Renal cortex interstitium (tissue), 11 donors: ENCODE data around the gene PPP2R5B. TPM values are rescaled to one million over a fixed set of nuclear protein-coding genes. Genes with fewer than 3 reads are reported as not detected.
A peak's percentile ranks its signal among the peaks of the same experiment; 100 is the strongest.

Experiments used
- DNase-seq, 11 donors: peaks; one replicate each; pipeline ENCODE4 v3.0.0-alpha.2; 2013; ENCODE audit warnings: low read depth in 9 of 11, low spot score in 4 of 11; ENCODE audit errors: extremely low read depth in 1 of 11
- polyA plus RNA-seq, 3 donors: library from polyadenylated mRNA; unstranded; fragments of 120-200 nt; gene quantifications; one replicate each; pipeline ENCODE4 v1.2.1, GENCODE V29; 2013; ENCODE audit not compliant: insufficient read length in 3 of 3

Gene PPP2R5B
- polyA plus RNA-seq, 3 donors: 15.2 to 18.4 (median 16.1) TPM

DNA sequence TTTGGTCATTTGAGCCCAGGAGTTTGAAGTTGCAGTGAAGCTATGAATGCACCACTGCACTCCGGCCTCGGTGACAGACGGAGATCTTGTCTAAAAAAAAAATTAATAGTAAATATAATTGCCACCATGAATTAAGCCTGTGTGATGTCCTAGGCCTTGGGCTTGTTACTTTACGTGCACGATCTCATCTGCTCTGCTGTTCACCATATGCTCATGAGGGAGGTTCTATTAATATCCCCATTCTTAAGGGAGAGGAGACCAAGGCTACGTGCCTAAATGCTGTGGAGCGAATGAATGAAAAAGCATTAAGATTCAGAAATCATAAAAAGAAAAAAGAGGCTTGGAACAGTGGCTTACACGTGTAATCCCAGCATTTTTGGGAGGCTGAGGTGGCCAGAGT lies 4.9 kb upstream of the PPP2R5B start:
- DNase-seq: no peak

DNA sequence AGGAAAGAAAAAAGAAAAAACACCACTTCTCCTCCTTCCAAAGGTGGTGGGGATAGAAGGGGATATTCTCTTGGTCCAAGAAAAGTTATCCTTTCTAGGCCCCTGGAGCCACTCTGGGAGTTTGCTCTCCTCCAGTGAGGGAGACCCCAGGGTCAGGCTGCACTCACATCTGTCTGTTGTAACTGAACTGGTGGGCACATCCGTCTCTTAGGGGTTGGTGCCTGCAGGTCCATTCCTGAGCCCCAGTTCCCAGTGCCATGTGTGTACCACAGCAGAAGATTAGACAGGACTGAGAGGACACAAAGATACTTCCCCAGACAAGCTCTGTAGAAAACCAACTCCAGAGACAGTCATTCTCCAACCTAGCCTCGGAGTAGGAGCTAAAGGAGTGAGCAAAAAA lies 4.4 kb upstream of the PPP2R5B start:
- DNase-seq: no peak

DNA sequence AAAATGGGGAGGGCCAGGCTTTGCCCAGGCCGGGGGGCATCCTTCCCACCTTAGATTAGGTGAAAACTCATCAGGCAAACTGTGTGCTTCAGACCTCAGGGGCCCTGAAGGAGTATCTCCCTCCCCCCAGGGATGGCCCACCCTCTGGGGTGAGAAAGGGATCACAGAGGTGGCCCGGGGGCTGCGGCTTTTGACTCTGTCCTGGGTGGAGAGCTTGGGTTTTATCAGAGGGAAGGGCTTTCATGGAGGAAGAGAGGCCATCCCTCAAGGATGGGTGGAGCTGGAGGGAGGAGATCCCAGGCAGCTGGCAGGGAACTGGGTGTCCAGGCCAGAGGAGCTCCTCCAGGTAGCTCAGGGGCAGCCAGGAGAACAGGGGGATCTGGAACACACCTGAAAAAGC lies 3.1 kb upstream of the PPP2R5B start:
- no peak for DNase-seq

DNA sequence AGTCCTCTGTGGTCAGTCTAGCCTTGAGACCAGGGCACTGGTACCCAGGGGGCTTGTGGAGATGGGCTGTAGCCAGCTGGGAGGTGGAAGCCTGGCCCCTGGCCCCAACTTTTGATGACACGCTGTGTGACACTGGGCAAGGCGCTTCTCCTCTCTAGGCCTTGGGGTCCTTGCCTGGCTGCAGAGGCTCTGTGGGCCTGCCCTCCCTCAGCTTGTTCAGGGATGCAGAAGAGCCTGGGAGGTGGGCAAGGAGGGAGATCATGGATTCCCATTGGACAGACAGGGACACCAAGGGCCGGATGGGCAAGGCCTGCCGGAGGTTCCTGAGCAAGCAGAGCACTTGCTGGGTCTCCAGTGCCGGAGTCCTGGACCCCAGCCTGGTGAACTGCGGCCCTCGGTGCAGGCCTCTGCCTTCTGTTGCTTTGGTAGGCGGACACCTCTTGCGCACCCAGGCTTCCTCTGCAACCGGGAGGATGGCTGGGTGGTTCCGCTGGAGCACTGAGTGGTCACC lies 1.3 kb upstream of the PPP2R5B start:
- no peak for DNase-seq

GRCh38 chr11:64924910-64925284 lies 408 bp downstream of the PPP2R5B start:
- DNase-seq: no peak

GRCh38 chr11:64925536-64926436 lies 1.3 kb downstream of the PPP2R5B start:
- DNase-seq: no peak

DNA sequence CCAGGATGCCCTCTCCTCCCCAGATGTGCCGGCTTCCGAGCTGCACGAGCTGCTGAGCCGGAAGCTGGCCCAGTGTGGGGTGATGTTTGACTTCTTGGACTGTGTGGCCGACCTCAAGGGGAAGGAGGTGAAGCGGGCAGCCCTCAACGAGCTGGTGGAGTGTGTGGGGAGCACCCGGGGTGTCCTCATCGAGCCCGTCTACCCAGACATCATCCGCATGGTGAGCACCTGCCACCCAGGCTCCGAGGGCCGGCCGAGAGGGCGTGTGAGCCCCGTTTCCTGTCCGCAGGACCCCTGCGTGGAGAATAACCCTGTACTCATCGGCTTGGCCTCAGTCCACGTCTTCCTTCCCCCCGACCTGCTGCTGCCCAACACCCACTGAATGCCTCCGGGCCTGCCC lies 2.2 kb downstream of the PPP2R5B start:
- no peak for DNase-seq

GRCh38 chr11:64928957-64929356 lies 4.5 kb downstream of the PPP2R5B start:
- DNase-seq: no peak

- DNase-seq: no peak
Observed at GRCh38 chr11:64929625-64930024, 5.1 kb downstream of the PPP2R5B start.

DNA sequence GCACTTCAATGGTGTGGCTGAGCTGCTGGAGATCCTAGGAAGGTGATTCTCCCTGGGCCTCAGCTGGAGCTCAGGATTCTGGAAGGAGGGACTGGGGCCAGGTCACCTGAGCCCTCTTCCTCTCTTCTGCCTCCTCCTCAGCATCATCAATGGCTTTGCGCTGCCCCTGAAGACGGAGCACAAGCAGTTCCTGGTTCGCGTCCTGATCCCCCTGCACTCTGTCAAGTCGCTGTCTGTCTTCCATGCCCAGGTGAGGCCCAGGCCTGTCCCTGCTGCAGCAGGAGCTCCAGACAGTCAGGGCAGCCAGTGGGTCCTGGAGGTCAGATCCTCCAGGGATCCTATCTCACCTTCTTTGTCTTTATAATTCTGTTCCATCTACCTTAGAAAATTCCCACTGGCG lies 5.9 kb downstream of the PPP2R5B start:
- no peak for DNase-seq

DNA sequence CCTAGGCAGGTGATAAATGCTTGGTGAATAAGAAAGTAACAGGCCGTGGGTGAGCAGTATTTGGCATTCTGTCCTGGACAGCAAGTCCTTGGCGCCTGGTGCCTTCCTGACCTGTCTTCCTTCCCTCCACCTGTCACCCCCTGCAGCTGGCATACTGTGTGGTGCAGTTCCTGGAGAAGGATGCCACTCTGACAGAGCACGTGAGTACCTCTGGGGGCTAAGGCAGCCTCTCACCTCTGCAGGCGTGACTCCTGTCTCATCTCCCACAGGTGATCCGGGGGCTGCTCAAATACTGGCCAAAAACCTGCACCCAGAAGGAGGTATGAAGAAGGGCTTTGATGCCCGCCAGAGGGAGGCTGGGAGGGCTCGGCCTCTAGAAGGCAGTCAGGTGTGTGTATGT lies 6.8 kb downstream of the PPP2R5B start:
- DNase-seq: no peak

DNA sequence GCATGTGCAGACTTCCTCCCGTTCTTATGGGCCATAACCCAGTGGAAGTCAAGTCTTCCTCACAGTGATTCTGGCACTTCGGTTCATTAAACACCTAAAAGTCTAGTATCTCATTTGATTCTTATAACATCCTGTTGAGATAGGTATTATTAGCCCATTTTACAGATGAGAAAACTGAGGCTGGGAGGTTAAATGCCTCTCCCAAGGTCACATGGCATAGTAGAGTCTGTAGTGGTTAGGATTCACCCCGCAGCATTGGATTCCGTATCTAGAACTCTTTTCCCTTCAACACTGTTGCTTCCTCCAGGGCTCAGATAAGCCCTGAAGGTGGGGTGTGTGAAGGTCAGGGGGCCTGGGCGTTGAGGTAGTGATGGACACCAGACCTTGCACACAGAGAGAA lies 7.8 kb downstream of the PPP2R5B start:
- DNase-seq: no peak

DNA sequence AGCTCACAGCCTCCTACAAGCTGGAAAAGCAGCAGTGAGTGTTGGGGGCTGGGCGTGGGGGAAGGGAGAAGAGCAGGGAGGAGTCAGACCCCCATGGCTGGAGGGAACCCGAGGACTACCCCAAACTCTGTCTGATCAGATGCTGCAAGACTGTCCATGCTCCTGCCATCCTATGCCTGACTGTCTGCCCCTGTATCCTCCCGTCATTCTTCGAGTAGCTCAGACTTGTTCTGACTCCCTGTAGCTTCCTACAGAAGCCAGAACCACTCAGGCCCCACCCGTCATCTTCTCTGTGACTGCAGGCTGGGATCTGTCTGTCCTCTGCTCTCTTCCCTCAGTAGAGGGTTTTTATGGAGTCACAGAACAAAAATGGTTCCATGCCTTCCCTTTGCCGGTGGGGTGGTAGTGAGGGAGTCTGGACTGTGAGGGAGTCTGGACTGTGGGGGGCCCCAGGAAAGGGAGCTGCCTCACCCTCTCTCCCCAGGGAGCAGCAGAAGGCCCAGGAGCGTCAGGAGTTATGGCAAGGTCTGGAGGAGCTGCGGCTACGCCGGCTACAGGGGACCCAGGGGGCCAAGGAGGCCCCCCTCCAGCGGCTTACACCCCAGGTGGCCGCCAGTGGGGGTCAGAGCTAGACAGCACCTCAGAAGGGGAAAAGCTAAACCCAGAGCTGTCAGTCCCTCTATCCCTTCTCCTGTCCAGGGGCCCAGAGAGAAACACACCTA lies 8.9 kb downstream of the PPP2R5B start:
- DNase-seq: no peak

GRCh38 chr11:64933935-64934681 lies 9.6 kb downstream of the PPP2R5B start:
- DNase-seq: no peak

- DNase-seq: no peak
Observed at GRCh38 chr11:64934682-64935358, 10.3 kb downstream of the PPP2R5B start.

- DNase-seq: peak in 4 of 11 donors; percentile 55 to 71 (median 58)
Observed at GRCh38 chr11:64935359-64936081, 11.0 kb downstream of the PPP2R5B start, which contains the start of gene GPHA2. GPHA2 (minus strand) TSS chr11:64935893; CDS start chr11:64935460, 433 bp downstream.

- no peak for DNase-seq
Observed at GRCh38 chr11:64936539-64936938, 12.1 kb downstream of the PPP2R5B start.

DNA sequence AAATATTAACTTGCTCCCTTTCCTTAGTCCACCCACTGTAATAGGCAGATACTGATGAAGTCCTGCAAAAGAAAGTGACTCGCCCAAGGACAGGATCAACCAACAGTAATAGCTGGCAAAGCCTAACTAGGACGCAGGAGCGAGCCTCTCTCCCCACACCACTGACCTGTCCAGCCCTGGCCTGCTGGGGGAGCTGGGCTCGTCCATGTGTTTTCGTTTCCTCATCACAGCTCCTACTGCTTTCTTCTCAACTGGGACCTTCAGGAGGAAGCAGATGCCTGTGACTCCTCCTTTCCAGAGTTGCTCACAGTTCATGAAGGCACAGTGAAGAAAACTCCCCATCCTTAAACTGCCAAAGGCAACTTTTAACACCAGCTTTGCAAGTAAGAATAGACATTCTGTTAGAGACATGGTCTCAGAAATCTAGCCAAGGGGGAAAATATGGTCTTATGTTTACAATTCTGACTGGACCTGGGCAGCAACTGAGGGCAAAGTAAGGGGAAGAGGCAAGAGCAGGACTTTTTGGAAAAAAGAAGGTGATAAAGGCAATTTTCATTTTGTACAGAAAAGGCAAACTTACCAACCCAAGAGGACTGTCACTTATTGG lies 22.8 kb downstream of the PPP2R5B start:
- no peak for DNase-seq
